Neural progenitor cell (in vitro differentiated cells): ENCODE data around the gene GTF3C2. TPM values are rescaled to one million over a fixed set of nuclear protein-coding genes. Genes with fewer than 3 reads are reported as not detected.
"Not testable (repeated sequence)": the region's sequence is repeated elsewhere in the genome, so short reads cannot be mapped to it uniquely, and the experiment has no call there.

ENCODE experiments used
- DNase-seq: peaks from one replicate; pipeline ENCODE4 v3.0.0-alpha.2; 2016; ENCODE audit warnings: low spot score
- H2AFZ ChIP-seq: fragments of 200-600 bp; sonication (generic); replicated peaks from 2 replicates; pipeline ENCODE4 v1.6.1; 2016; ENCODE audit warnings: antibody characterized with exemption
- H3F3A ChIP-seq: fragments of 200-600 bp; sonication (generic); 2 replicates; pipeline ENCODE4 v1.6.1; 2016; ENCODE audit warnings: antibody characterized with exemption, low read depth
- H3K27ac ChIP-seq: fragments of 200-600 bp; sonication (generic); 2 replicates; pipeline ENCODE4 v1.5.1; 2016; ENCODE audit warnings: mild to moderate bottlenecking
- H3K27me3 ChIP-seq: fragments of 200-600 bp; sonication (generic); 2 replicates; pipeline ENCODE4 v1.6.1; 2016; ENCODE audit warnings: mild to moderate bottlenecking, moderate library complexity
- H3K36me3 ChIP-seq: fragments of 200-600 bp; sonication (generic); 2 replicates; pipeline ENCODE4 v1.5.1; 2016
- H3K4me1 ChIP-seq: fragments of 200-600 bp; sonication (generic); 2 replicates; pipeline ENCODE4 v1.6.1; 2016; ENCODE audit warnings: mixed run types
- H3K4me2 ChIP-seq: fragments of 200-600 bp; sonication (generic); 2 replicates; pipeline ENCODE4 v1.6.1; 2016
- H3K4me3 ChIP-seq: fragments of 200-600 bp; sonication (generic); 2 replicates; pipeline ENCODE4 v1.5.1; 2016
- H3K79me2 ChIP-seq: fragments of 200-600 bp; sonication (generic); 2 replicates; pipeline ENCODE4 v1.6.1; 2016; ENCODE audit warnings: low read depth
- H3K9ac ChIP-seq: fragments of 200-600 bp; sonication (generic); 2 replicates; pipeline ENCODE4 v1.6.1; 2016
- H3K9me3 ChIP-seq: fragments of 200-600 bp; sonication (generic); 2 replicates; pipeline ENCODE4 v1.5.1; 2016; ENCODE audit warnings: low read depth
- H4K20me1 ChIP-seq: fragments of 200-600 bp; sonication (generic); 2 replicates; pipeline ENCODE4 v1.6.1; 2016; ENCODE audit warnings: low read depth
- H3K27ac Mint-ChIP-seq: 3 replicates; pipeline ENCODE4 v1.8.0; 2021; ENCODE audit warnings: mixed read lengths
- H3K27me3 Mint-ChIP-seq: 2 replicates; pipeline ENCODE4 v1.8.0; 2022; ENCODE audit warnings: low read depth, mild to moderate bottlenecking, inconsistent platforms, moderate library complexity, mixed read lengths; ENCODE audit not compliant: insufficient read depth
- H3K36me3 Mint-ChIP-seq: 3 replicates; pipeline ENCODE4 v1.8.0; 2021; ENCODE audit warnings: mixed read lengths
- H3K4me1 Mint-ChIP-seq: 3 replicates; pipeline ENCODE4 v1.8.0; 2021; ENCODE audit warnings: mixed read lengths
- H3K4me3 Mint-ChIP-seq: 3 replicates; pipeline ENCODE4 v1.8.0; 2021; ENCODE audit warnings: mild to moderate bottlenecking, moderate library complexity, mixed read lengths
- H3K9me3 Mint-ChIP-seq: 3 replicates; pipeline ENCODE4 v1.8.0; 2020; ENCODE audit warnings: mixed read lengths
- EZH2 ChIP-seq: fragments of 200-600 bp; sonication (generic); IDR thresholded peaks from 2 replicates; pipeline ENCODE4 v1.6.1; 2017; ENCODE audit warnings: antibody characterized with exemption, mild to moderate bottlenecking, moderate library complexity
- EZH2phosphoT487 ChIP-seq: fragments of 200-600 bp; sonication (generic); IDR thresholded peaks from 2 replicates; pipeline ENCODE4 v1.6.1; 2017; ENCODE audit warnings: antibody characterized with exemption
- total RNA-seq: library from RNA; depleted of rRNA; stranded (reverse); fragments of >200 nt; gene quantifications from 2 replicates; pipeline ENCODE4 v1.2.3, GENCODE V29; 2015; ENCODE audit warnings: low replicate concordance
- TF ChIP-seq, protein P1 (sequence below): fragments of 200-600 bp; sonication (generic); IDR thresholded peaks from 2 replicates; pipeline ENCODE4 v1.5.1; 2017; ENCODE audit warnings: antibody characterized with exemption, mild to moderate bottlenecking

GTF3C2 gene
- total RNA-seq, 1 donor from 2014 or later: 57.3 TPM

GRCh38 chr2:27304488-27305240 lies 51.9 kb downstream of the GTF3C2 start:
- Histone ChIP-seq H3K9me3 (no peaks in the 10 kb centered on the region), H4K20me1 (peaks cover 34% of the 10 kb centered on the region), H3K27me3 (peaks cover 49% of the 10 kb centered on the region), H3F3A (peaks cover 12% of the 10 kb centered on the region), H3K79me2 (no peaks in the 10 kb centered on the region), H3K4me3 (no peak overlapping the region), H3K4me2 (no peak overlapping the region), H3K9ac (no peak overlapping the region), H3K36me3 (no peaks in the 10 kb centered on the region), H2AFZ (no peak overlapping the region), H3K4me1 (peaks cover 12% of the 10 kb centered on the region), H3K27ac (no peak overlapping the region)
- no peak overlapping the region for H3K4me3 Mint-ChIP-seq
- no peaks in the 10 kb centered on the region for H3K4me1 Mint-ChIP-seq
- TF ChIP-seq EZH2phosphoT487 (no peak), EZH2 (no peak)
- TF ChIP-seq, protein P1, sequence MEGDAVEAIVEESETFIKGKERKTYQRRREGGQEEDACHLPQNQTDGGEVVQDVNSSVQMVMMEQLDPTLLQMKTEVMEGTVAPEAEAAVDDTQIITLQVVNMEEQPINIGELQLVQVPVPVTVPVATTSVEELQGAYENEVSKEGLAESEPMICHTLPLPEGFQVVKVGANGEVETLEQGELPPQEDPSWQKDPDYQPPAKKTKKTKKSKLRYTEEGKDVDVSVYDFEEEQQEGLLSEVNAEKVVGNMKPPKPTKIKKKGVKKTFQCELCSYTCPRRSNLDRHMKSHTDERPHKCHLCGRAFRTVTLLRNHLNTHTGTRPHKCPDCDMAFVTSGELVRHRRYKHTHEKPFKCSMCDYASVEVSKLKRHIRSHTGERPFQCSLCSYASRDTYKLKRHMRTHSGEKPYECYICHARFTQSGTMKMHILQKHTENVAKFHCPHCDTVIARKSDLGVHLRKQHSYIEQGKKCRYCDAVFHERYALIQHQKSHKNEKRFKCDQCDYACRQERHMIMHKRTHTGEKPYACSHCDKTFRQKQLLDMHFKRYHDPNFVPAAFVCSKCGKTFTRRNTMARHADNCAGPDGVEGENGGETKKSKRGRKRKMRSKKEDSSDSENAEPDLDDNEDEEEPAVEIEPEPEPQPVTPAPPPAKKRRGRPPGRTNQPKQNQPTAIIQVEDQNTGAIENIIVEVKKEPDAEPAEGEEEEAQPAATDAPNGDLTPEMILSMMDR: no peak
- H3K36me3 Mint-ChIP-seq: peaks cover 3% of the 10 kb centered on the region
- DNase-seq: no peak
- H3K27ac Mint-ChIP-seq: no peak overlapping the region
- no peaks in the 10 kb centered on the region for H3K9me3 Mint-ChIP-seq
- peaks cover 30% of the 10 kb centered on the region for H3K27me3 Mint-ChIP-seq

DNA sequence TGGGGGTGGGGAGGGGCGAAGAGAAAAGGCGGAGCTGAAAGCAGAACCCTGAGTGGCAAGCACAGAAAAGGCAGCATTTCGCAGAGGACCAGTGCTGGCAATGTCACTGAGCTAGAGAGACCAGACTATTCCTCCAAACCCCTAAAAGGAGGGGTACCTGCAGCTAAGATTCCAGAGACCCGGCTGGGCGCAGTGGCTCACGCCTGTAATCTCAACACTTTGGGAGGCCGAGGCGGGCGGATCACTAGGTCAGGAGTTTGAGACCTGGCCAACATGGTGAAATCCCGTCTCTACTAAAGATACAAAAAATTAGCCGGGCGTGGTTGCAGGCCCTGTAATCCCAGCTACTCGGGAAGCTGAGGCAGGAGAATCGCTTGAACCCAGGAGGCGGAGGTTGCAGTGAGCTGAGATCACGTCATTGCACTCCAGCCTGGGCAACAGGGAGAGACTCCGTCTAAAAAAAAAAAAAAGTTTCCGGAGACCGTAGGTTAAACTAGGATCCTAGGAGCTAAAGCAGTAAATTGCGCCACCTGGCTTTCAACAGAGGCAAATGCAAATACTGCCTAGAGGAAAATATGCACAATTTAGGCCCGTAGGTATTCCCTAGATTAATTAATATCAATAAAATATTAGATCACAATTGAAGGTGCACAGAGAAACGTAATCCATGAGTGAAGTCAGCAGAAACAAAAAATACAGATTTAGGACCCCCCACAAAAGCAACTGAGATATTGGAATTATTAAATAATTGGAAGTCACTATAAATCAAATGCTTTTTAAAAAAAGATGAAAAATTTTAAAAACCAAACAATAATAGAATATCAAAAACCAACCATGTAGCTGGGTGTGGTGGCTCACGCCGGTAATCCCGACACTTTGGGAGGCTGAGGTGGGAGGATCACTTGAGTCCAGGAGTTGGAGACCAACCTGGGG lies 53.2 kb downstream of the GTF3C2 start:
- DNase-seq: peak; percentile 85
- H3K4me1 Mint-ChIP-seq: no peaks in the 10 kb centered on the region
- Histone ChIP-seq H3K4me1 (peaks cover 12% of the 10 kb centered on the region), H3K27me3 (peaks cover 42% of the 10 kb centered on the region), H3K79me2 (no peaks in the 10 kb centered on the region), H3K9me3 (no peaks in the 10 kb centered on the region), H2AFZ (peak overlapping the region; percentile 67), H3K4me2 (peak overlapping the region; percentile 32), H3K27ac (no peak overlapping the region), H3K4me3 (no peak overlapping the region), H3K36me3 (no peaks in the 10 kb centered on the region), H3F3A (peaks cover 6% of the 10 kb centered on the region), H3K9ac (no peak overlapping the region), H4K20me1 (peaks cover 23% of the 10 kb centered on the region)
- no peaks in the 10 kb centered on the region for H3K36me3 Mint-ChIP-seq
- TF ChIP-seq EZH2: no peak
- TF ChIP-seq, protein P1: peak; percentile 93
- no peak for TF ChIP-seq EZH2phosphoT487
- H3K9me3 Mint-ChIP-seq: no peaks in the 10 kb centered on the region
- no peak overlapping the region for H3K27ac Mint-ChIP-seq
- no peak overlapping the region for H3K4me3 Mint-ChIP-seq
- H3K27me3 Mint-ChIP-seq: peaks cover 27% of the 10 kb centered on the region

GRCh38 chr2:27300606-27301005 lies 56.0 kb downstream of the GTF3C2 start:
- H3K27me3 Mint-ChIP-seq: peaks cover 14% of the 10 kb centered on the region
- H3K27ac Mint-ChIP-seq, H3K4me2 ChIP-seq, H3K9ac ChIP-seq, H3K9me3 Mint-ChIP-seq, H3K9me3 ChIP-seq, H3K4me3 Mint-ChIP-seq, H3F3A ChIP-seq, DNase-seq, H3K4me1 ChIP-seq, H3K27ac ChIP-seq, H3K4me1 Mint-ChIP-seq, H2AFZ ChIP-seq, H4K20me1 ChIP-seq, H3K79me2 ChIP-seq, H3K4me3 ChIP-seq, H3K36me3 Mint-ChIP-seq, H3K36me3 ChIP-seq: not testable (repeated sequence)
- peaks cover 14% of the 10 kb centered on the region for H3K27me3 ChIP-seq
